HepG2 (cell line): Measurements from ENCODE around the gene KCNK7. TPM values are rescaled to one million over a fixed set of nuclear protein-coding genes. Genes with fewer than 3 reads are reported as not detected.

Experiments used
- ATF6 ChIP-seq: sonication (generic); formaldehyde crosslinking; conservative IDR thresholded peaks from 2 replicates; pipeline ENCODE4 v1.4.0; 2020; ENCODE audit warnings: missing genetic modification reagents
- ATF7 ChIP-seq, 2 experiments: fragments of 450-650 bp in 1 of 2; sonication (generic) in 1 of 2; formaldehyde crosslinking in 1 of 2; IDR thresholded peaks; 2 replicates each; pipeline versions ENCODE4 v1.4.0 to v1.6.1; 2016 to 2020; ENCODE audit warnings: antibody characterized with exemption in 1 of 2, mild to moderate bottlenecking in 1 of 2, missing genetic modification reagents in 1 of 2
- CEBPZ ChIP-seq: IDR thresholded peaks from 2 replicates; pipeline ENCODE4 v1.6.1; 2012; ENCODE audit warnings: low read length, improper control_type of control experiment
- CENPT ChIP-seq: sonication (generic); formaldehyde crosslinking; IDR thresholded peaks from 2 replicates; pipeline ENCODE4 v1.8.0; 2022; ENCODE audit warnings: low read depth, mild to moderate bottlenecking, moderate library complexity, missing genetic modification reagents
- DNMT1 ChIP-seq: sonication (generic); formaldehyde crosslinking; IDR thresholded peaks from 2 replicates; pipeline ENCODE4 v1.5.1; 2020; ENCODE audit warnings: mild to moderate bottlenecking, missing genetic modification reagents
- FOXJ3 ChIP-seq: sonication (generic); formaldehyde crosslinking; IDR thresholded peaks from 2 replicates; pipeline ENCODE4 v1.4.0; 2020; ENCODE audit warnings: missing genetic modification reagents, mild to moderate bottlenecking, borderline replicate concordance
- NFRKB ChIP-seq: fragments of 450-650 bp; IDR thresholded peaks from 2 replicates; pipeline ENCODE4 v1.6.1; 2017
- NKX3-1 ChIP-seq: sonication (generic); formaldehyde crosslinking; IDR thresholded peaks from 2 replicates; pipeline ENCODE4 v1.5.0; 2020; ENCODE audit warnings: missing genetic modification reagents
- SCMH1 ChIP-seq: sonication (generic); formaldehyde crosslinking; IDR thresholded peaks from 2 replicates; pipeline ENCODE4 v1.9.0; 2021; ENCODE audit warnings: missing genetic modification reagents, mild to moderate bottlenecking, borderline replicate concordance
- SP2 ChIP-seq: sonication (generic); formaldehyde crosslinking; IDR thresholded peaks from 2 replicates; pipeline ENCODE4 v1.5.1; 2020; ENCODE audit warnings: mild to moderate bottlenecking, missing genetic modification reagents
- XRCC5 ChIP-seq: fragments of 200-400 bp; formaldehyde crosslinking; optimal IDR thresholded peaks from 2 replicates; pipeline ENCODE3; 2017; ENCODE audit warnings: mild to moderate bottlenecking, low read length
- ZNF251 ChIP-seq: sonication (generic); formaldehyde crosslinking; IDR thresholded peaks from 2 replicates; pipeline ENCODE4 v1.9.0; 2021; ENCODE audit warnings: mild to moderate bottlenecking, missing genetic modification reagents
- ZNF441 ChIP-seq: sonication (generic); formaldehyde crosslinking; IDR thresholded peaks from 2 replicates; pipeline ENCODE4 v1.7.0; 2021; ENCODE audit warnings: missing genetic modification reagents, borderline replicate concordance
- ZNF781 ChIP-seq: sonication (generic); formaldehyde crosslinking; IDR thresholded peaks from 2 replicates; pipeline ENCODE4 v1.5.1; 2020; ENCODE audit warnings: borderline replicate concordance, mild to moderate bottlenecking, missing genetic modification reagents; ENCODE audit errors: not compliant biosample characterization
- ZNF839 ChIP-seq: sonication (generic); formaldehyde crosslinking; IDR thresholded peaks from 2 replicates; pipeline ENCODE4 v1.4.0; 2020; ENCODE audit warnings: missing genetic modification reagents, mild to moderate bottlenecking, borderline replicate concordance
- polyA plus RNA-seq, 8 experiments: library from polyadenylated mRNA; depleted of rRNA in 3 of 8; stranded (reverse) in 7 of 8; unstranded in 1 of 8; fragments of >200 nt; fragmentation: Illumina TruSeq in 4 of 8; extraction: Trizol in 4 of 8; gene quantifications; 2 replicates each; pipeline versions ENCODE4 v1.2.1 to v1.2.3, GENCODE V29; 2011 to 2016; ENCODE audit warnings: low read depth in 4 of 8, missing spikeins in 1 of 8, mixed read lengths in 1 of 8; ENCODE audit not compliant: insufficient read depth in 1 of 8
- total RNA-seq, 5 experiments: library from RNA; depleted of rRNA; stranded (reverse); fragments of >200 nt; fragmentation: Illumina TruSeq; extraction: Trizol; gene quantifications; 2 replicates each; pipeline ENCODE4 v1.2.3, GENCODE V29; 2016; ENCODE audit warnings: low read depth in 1 of 5
- TF ChIP-seq, protein P1 (sequence below): sonication (generic); formaldehyde crosslinking; IDR thresholded peaks from 2 replicates; pipeline ENCODE4 v1.5.1; 2020; ENCODE audit warnings: missing genetic modification reagents, mild to moderate bottlenecking, borderline replicate concordance

KCNK7 gene
- total and polyA plus RNA-seq, 2 of the 13 experiments (the other 11 are each of a cell fraction or from before 2014, with no cell fraction given) = 0.11 TPM; not detected in 1

- no peak for TF ChIP-seq CEBPZ
- TF ChIP-seq SCMH1 (CRISPR knock-in tag) = no peak
- no peak for TF ChIP-seq ZNF441
- TF ChIP-seq CENPT (CRISPR knock-in tag) = no peak
- TF ChIP-seq ZNF781 (CRISPR knock-in tag) = no peak
- TF ChIP-seq SP2 = no peak
- no peak for TF ChIP-seq XRCC5
- no peak for TF ChIP-seq ZNF251 (CRISPR knock-in tag)
- TF ChIP-seq NFRKB = no peak
- no peak for TF ChIP-seq NKX3-1 (CRISPR knock-in tag)
- no peak for TF ChIP-seq ATF6 (CRISPR knock-in tag)
- no peak for TF ChIP-seq DNMT1 (CRISPR knock-in tag)
- TF ChIP-seq FOXJ3 (CRISPR knock-in tag) = peak; percentile 60; the same call in 1 of the 2 replicates
- no peak for TF ChIP-seq ZNF839
- no peak for TF ChIP-seq ATF7 (IDR thresholded peaks at IDR 0.05)
- no peak for TF ChIP-seq ATF7 (CRISPR knock-in tag; IDR thresholded peaks at IDR 0.05)
- TF ChIP-seq, protein P1, sequence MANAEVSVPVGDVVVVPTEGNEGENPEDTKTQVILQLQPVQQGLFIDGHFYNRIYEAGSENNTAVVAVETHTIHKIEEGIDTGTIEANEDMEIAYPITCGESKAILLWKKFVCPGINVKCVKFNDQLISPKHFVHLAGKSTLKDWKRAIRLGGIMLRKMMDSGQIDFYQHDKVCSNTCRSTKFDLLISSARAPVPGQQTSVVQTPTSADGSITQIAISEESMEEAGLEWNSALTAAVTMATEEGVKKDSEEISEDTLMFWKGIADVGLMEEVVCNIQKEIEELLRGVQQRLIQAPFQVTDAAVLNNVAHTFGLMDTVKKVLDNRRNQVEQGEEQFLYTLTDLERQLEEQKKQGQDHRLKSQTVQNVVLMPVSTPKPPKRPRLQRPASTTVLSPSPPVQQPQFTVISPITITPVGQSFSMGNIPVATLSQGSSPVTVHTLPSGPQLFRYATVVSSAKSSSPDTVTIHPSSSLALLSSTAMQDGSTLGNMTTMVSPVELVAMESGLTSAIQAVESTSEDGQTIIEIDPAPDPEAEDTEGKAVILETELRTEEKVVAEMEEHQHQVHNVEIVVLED (CRISPR knock-in tag) = no peak
Observed at GRCh38 chr11:65616575-65617001, 21.0 kb upstream of the KCNK7 start (continued).
